K562 (cell line): ENCODE data around the gene BCCIP. TPM values are rescaled to one million over a fixed set of nuclear protein-coding genes. Genes with fewer than 3 reads are reported as not detected.

ENCODE experiments used
- ATF4 ChIP-seq: fragments of 450-650 bp; formaldehyde crosslinking; IDR thresholded peaks from 2 replicates; pipeline ENCODE4 v1.4.0; 2022; ENCODE audit warnings: mild to moderate bottlenecking, moderate library complexity
- CC2D1A ChIP-seq: fragments of 450-650 bp; IDR thresholded peaks from 2 replicates; pipeline ENCODE4 v1.6.1; 2017; ENCODE audit warnings: mild to moderate bottlenecking
- CSDE1 ChIP-seq, 2 experiments: fragments of 450-650 bp; IDR thresholded peaks; 2 replicates each; pipeline ENCODE4 v1.6.1; 2016; ENCODE audit warnings: mild to moderate bottlenecking in 1 of 2
- DPF2 ChIP-seq: fragments of 450-650 bp; IDR thresholded peaks from 2 replicates; pipeline ENCODE4 v1.6.1; 2016
- GTF2F1 ChIP-seq: IDR thresholded peaks from 2 replicates; pipeline ENCODE4 v1.6.1; 2011; ENCODE audit warnings: low read depth, low read length, improper control_type of control experiment
- IRF2 ChIP-seq: sonication (generic); formaldehyde crosslinking; IDR thresholded peaks from 2 replicates; pipeline ENCODE4 v1.8.1; 2022; ENCODE audit warnings: mild to moderate bottlenecking, missing genetic modification reagents
- KDM1A ChIP-seq, 2 experiments: fragments of 450-650 bp; IDR thresholded peaks; 2 replicates each; pipeline ENCODE4 v1.6.1; 2016; ENCODE audit warnings: mild to moderate bottlenecking in 2 of 2
- PBX2 ChIP-seq, 2 experiments: IDR thresholded peaks in 1 of 2; conservative IDR thresholded peaks in 1 of 2; 2 replicates each; pipeline ENCODE4 v1.6.1; 2016; ENCODE audit warnings: low read depth in 2 of 2, mild to moderate bottlenecking in 1 of 2, missing compliant biosample characterization in 1 of 2, missing genetic modification characterization in 1 of 2, moderate library complexity in 1 of 2
- PHB ChIP-seq: fragments of 250-450 bp; sonication (Bioruptor Pico); IDR thresholded peaks from 2 replicates; pipeline ENCODE4 v1.5.0; 2021
- RFX5 ChIP-seq: IDR thresholded peaks from 2 replicates; pipeline ENCODE4 v1.6.1; 2011; ENCODE audit warnings: low read depth, mild to moderate bottlenecking, improper control_type of control experiment, low read length
- RFX7 ChIP-seq: fragments of 250-450 bp; sonication (Bioruptor Pico); IDR thresholded peaks from 2 replicates; pipeline ENCODE4 v1.5.1; 2021; ENCODE audit warnings: mild to moderate bottlenecking
- SAP30 ChIP-seq: fragments of 200-600 bp; sonication (generic); IDR thresholded peaks from 2 replicates; pipeline ENCODE4 v1.6.1; 2012; ENCODE audit warnings: borderline replicate concordance, low read depth, mild to moderate bottlenecking, moderate library complexity, low read length, control low read depth, inconsistent platforms; ENCODE audit not compliant: insufficient read depth, poor library complexity, severe bottlenecking
- SIN3A ChIP-seq, 2 experiments: fragments of 150-350 bp in 1 of 2; IDR thresholded peaks; 2 replicates each; pipeline ENCODE4 v1.6.1; 2011 to 2016; ENCODE audit warnings: borderline replicate concordance in 2 of 2, low read depth in 2 of 2, low read length in 2 of 2, mild to moderate bottlenecking in 2 of 2, moderate library complexity in 2 of 2; ENCODE audit not compliant: control insufficient read depth in 1 of 2
- SMARCB1 ChIP-seq: IDR thresholded peaks from 2 replicates; pipeline ENCODE4 v1.6.1; 2011; ENCODE audit warnings: improper control_type of control experiment, low read depth; ENCODE audit not compliant: insufficient read length
- SRSF1 ChIP-seq: fragments of 200-400 bp; formaldehyde crosslinking; IDR thresholded peaks from 2 replicates; pipeline ENCODE4 v1.6.1; 2017; ENCODE audit warnings: mild to moderate bottlenecking, low read depth, low read length, moderate library complexity
- ZNF766 ChIP-seq: fragments of 200-800 bp; sonication (Bioruptor generic); conservative IDR thresholded peaks from 2 replicates; pipeline ENCODE4 v1.6.1; 2016; ENCODE audit warnings: missing genetic modification characterization, missing compliant biosample characterization
- polyA plus RNA-seq, 8 experiments: library from polyadenylated mRNA; depleted of rRNA in 4 of 8; stranded (reverse) in 5 of 8; unstranded in 3 of 8; fragments of >200 nt; fragmentation: Nextera tagmentation in 2 of 8; fragmentation: Illumina TruSeq in 1 of 8; extraction: Ambion mirVana in 2 of 8; extraction: Trizol in 1 of 8; gene quantifications; 2 replicates each; pipeline versions ENCODE4 v1.2.1 to v1.2.3, GENCODE V29; 2011 to 2014; ENCODE audit warnings: inconsistent platforms in 1 of 8, missing spikeins in 1 of 8
- total RNA-seq, 7 experiments: library from RNA; depleted of rRNA in 6 of 7; stranded (reverse); fragments of >200 nt in 6 of 7; fragmentation: Illumina TruSeq in 2 of 7; extraction: Trizol in 2 of 7; gene quantifications; 2 replicates each; pipeline versions ENCODE4 v1.2.1 to v1.2.3, GENCODE V29; 2011 to 2021; ENCODE audit warnings: low replicate concordance in 1 of 7
- TF ChIP-seq, protein P1 (sequence below), 2 experiments: fragments of 450-650 bp; IDR thresholded peaks; 2 replicates each; pipeline ENCODE4 v1.6.1; 2016
- TF ChIP-seq, protein P2 (sequence below): sonication (generic); formaldehyde crosslinking; IDR thresholded peaks from 2 replicates; pipeline ENCODE4 v1.8.1; 2023; ENCODE audit warnings: mild to moderate bottlenecking, missing genetic modification reagents
- TF ChIP-seq, protein P3 (sequence below): fragments of 450-650 bp; IDR thresholded peaks from 2 replicates; pipeline ENCODE4 v1.6.1; 2017; ENCODE audit warnings: mild to moderate bottlenecking, moderate library complexity

Gene BCCIP
- total and polyA plus RNA-seq, 9 of the 15 experiments (the other 6 are each of a cell fraction or from before 2014, with no cell fraction given): 95.1 to 204 (median 163) TPM

GRCh38 chr10:125822878-125823662, at the start of gene BCCIP, which contains the start of gene UROS (continued):
- TF ChIP-seq, protein P1, sequence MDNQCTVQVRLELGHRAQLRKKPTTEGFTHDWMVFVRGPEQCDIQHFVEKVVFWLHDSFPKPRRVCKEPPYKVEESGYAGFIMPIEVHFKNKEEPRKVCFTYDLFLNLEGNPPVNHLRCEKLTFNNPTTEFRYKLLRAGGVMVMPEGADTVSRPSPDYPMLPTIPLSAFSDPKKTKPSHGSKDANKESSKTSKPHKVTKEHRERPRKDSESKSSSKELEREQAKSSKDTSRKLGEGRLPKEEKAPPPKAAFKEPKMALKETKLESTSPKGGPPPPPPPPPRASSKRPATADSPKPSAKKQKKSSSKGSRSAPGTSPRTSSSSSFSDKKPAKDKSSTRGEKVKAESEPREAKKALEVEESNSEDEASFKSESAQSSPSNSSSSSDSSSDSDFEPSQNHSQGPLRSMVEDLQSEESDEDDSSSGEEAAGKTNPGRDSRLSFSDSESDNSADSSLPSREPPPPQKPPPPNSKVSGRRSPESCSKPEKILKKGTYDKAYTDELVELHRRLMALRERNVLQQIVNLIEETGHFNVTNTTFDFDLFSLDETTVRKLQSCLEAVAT (IDR thresholded peaks at IDR 0.05): 0 out of 4 replicates have a peak, but pooled peaks of 1 of the 2 experiments have one; percentile 35
- no peak for TF ChIP-seq ATF4 (CRISPR knock-in tag)
- no peak for TF ChIP-seq CSDE1 (IDR thresholded peaks at IDR 0.05)
- TF ChIP-seq GTF2F1: no peak
- TF ChIP-seq ZNF766: no peak
- no peak for TF ChIP-seq CC2D1A
- TF ChIP-seq SIN3A (IDR thresholded peaks at IDR 0.05; ENCODE audit: borderline replicate concordance in 2 of 2, control insufficient read depth in 1 of 2, low read depth in 2 of 2, low read length in 2 of 2): peak; percentile 9 to 20; a peak in 2 of 4 replicates
- TF ChIP-seq, protein P2, sequence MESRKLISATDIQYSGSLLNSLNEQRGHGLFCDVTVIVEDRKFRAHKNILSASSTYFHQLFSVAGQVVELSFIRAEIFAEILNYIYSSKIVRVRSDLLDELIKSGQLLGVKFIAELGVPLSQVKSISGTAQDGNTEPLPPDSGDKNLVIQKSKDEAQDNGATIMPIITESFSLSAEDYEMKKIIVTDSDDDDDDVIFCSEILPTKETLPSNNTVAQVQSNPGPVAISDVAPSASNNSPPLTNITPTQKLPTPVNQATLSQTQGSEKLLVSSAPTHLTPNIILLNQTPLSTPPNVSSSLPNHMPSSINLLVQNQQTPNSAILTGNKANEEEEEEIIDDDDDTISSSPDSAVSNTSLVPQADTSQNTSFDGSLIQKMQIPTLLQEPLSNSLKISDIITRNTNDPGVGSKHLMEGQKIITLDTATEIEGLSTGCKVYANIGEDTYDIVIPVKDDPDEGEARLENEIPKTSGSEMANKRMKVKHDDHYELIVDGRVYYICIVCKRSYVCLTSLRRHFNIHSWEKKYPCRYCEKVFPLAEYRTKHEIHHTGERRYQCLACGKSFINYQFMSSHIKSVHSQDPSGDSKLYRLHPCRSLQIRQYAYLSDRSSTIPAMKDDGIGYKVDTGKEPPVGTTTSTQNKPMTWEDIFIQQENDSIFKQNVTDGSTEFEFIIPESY (CRISPR knock-in tag): no peak
- no peak for TF ChIP-seq RFX5
- peak; percentile 41; the same call in 1 of the 2 replicates for TF ChIP-seq DPF2
- TF ChIP-seq, protein P3, sequence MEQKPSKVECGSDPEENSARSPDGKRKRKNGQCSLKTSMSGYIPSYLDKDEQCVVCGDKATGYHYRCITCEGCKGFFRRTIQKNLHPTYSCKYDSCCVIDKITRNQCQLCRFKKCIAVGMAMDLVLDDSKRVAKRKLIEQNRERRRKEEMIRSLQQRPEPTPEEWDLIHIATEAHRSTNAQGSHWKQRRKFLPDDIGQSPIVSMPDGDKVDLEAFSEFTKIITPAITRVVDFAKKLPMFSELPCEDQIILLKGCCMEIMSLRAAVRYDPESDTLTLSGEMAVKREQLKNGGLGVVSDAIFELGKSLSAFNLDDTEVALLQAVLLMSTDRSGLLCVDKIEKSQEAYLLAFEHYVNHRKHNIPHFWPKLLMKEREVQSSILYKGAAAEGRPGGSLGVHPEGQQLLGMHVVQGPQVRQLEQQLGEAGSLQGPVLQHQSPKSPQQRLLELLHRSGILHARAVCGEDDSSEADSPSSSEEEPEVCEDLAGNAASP: no peak
- TF ChIP-seq PHB (CRISPR knock-in tag): no peak
- TF ChIP-seq KDM1A (IDR thresholded peaks at IDR 0.05): no peak
- TF ChIP-seq RFX7 (CRISPR knock-in tag): no peak
- no peak for TF ChIP-seq SMARCB1
- TF ChIP-seq PBX2 (CRISPR knock-in tag; IDR thresholded peaks at IDR 0.05; ENCODE audit: low read depth): no peak
- TF ChIP-seq PBX2 (tag; conservative IDR thresholded peaks at IDR 0.05; ENCODE audit: low read depth): no peak
- TF ChIP-seq SAP30: no peak
- TF ChIP-seq IRF2 (CRISPR knock-in tag): no peak
- TF ChIP-seq SRSF1: no peak
